ENCODE measurements around the gene CACNA2D4. TPM values are rescaled to one million over a fixed set of nuclear protein-coding genes. Genes with fewer than 3 reads are reported as not detected.

Gene CACNA2D4
- total RNA-seq, 1 donor from 2014 or later, result 1.2 TPM

- DNase-seq, result no peak
- Histone ChIP-seq H3K4me3 (no peak overlapping the region), H3K9me3 (replicated peaks) (no peaks in the 10 kb centered on the region), H3K27ac (replicated peaks) (no peak overlapping the region), H3K27me3 (ENCODE audit: low read depth) (peaks cover 57% of the 10 kb centered on the region), H3K4me1 (no peaks in the 10 kb centered on the region), H3K36me3 (no peaks in the 10 kb centered on the region)
- intact Hi-C loops (cut with micrococcal nuclease), result no loop called here
- TF ChIP-seq, protein P1, sequence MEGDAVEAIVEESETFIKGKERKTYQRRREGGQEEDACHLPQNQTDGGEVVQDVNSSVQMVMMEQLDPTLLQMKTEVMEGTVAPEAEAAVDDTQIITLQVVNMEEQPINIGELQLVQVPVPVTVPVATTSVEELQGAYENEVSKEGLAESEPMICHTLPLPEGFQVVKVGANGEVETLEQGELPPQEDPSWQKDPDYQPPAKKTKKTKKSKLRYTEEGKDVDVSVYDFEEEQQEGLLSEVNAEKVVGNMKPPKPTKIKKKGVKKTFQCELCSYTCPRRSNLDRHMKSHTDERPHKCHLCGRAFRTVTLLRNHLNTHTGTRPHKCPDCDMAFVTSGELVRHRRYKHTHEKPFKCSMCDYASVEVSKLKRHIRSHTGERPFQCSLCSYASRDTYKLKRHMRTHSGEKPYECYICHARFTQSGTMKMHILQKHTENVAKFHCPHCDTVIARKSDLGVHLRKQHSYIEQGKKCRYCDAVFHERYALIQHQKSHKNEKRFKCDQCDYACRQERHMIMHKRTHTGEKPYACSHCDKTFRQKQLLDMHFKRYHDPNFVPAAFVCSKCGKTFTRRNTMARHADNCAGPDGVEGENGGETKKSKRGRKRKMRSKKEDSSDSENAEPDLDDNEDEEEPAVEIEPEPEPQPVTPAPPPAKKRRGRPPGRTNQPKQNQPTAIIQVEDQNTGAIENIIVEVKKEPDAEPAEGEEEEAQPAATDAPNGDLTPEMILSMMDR (IDR thresholded peaks at IDR 0.05; ENCODE audit: borderline replicate concordance), result no peak
Measured at GRCh38 chr12:1836854-1837421, 81.5 kb downstream of the CACNA2D4 start.

DNA sequence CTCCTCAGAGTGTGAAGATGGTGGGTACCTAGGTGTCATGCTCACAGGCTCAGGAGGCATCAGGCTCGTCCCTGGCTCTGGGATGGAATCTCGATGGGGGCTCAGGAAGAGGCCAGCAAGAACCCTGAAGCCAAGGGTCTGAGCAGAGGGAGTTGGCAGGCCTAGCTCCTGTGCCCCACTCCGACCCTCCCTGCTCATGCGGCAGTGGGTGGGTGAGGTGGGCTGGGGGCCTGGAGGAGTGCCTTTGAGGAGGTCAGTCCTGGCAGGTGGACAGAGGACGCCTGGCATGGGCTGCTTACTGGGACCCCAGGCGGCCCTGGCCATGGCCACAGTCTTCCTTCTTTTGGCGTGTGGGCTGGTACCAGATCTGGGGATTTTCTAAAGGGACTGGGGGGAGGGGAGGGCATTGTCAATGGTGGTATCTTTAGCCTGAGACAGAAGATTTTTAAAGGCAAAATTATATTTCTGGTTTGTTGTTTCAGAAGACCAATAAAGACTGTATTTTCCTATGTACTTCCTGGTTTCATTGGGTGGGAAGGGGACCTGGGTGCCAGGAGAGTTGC lies 82.1 kb downstream of the CACNA2D4 start:
- intact Hi-C loops (cut with micrococcal nuclease), result no loop called here
- H3K36me3 ChIP-seq, result no peaks in the 10 kb centered on the region
- no peaks in the 10 kb centered on the region for H3K9me3 ChIP-seq (replicated peaks)
- H3K4me1 ChIP-seq, result no peaks in the 10 kb centered on the region
- H3K27me3 ChIP-seq (ENCODE audit: low read depth), result peaks cover 58% of the 10 kb centered on the region
- H3K4me3 ChIP-seq, result no peak overlapping the region
- no peak for DNase-seq
- TF ChIP-seq, protein P1 (IDR thresholded peaks at IDR 0.05; ENCODE audit: borderline replicate concordance), result no peak
- no peak overlapping the region for H3K27ac ChIP-seq (replicated peaks)

DNA sequence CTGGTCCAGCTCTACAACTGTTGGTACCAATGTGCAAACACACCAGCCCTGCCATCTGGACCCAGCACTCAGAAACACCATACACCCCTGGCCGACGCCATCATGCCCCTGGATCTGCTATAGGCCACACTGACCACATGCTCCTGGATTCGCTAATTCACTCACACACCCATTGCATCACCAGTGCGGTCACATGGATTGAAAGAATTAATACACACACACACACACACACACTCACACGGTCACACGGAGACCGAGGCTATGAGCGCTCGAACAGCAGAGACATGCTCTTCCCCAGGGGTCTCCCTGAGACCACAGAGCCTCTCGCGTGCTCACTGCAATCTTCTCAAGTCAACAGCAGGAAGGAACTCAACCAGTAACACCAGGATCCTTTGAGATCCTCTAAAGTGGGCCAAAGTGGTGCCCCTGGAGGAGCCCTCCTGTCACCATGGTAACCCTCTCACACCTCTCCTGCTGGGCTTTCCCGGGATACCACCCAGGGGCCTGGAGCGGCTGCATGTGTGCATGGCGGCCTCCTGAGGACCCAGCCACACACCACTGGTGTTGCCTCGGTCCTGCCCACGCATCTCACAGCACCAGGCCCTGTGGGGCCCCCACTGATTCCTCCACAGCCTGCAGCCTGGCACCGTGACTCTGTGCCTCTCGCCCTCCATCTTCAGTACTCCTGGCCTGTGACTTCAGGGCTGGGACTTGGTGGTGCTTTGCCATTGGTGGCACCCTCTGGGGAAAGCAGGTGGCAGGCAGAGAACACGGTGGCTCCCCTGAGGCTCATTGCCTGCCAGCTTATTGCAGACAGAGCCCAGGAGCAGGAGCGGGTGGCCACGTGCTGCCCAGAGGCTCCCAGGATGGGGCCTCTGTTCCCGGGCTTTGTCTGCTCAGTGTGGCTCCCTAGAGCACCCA lies 83.0 kb downstream of the CACNA2D4 start:
- Histone ChIP-seq H3K36me3 (no peaks in the 10 kb centered on the region), H3K9me3 (replicated peaks) (no peaks in the 10 kb centered on the region), H3K27me3 (ENCODE audit: low read depth) (peaks cover 66% of the 10 kb centered on the region), H3K27ac (replicated peaks) (no peak overlapping the region), H3K4me3 (no peak overlapping the region), H3K4me1 (peaks cover 5% of the 10 kb centered on the region)
- no peak for DNase-seq
- intact Hi-C loops (cut with micrococcal nuclease), result no loop called here
- TF ChIP-seq, protein P1 (IDR thresholded peaks at IDR 0.05; ENCODE audit: borderline replicate concordance), result no peak

DNA sequence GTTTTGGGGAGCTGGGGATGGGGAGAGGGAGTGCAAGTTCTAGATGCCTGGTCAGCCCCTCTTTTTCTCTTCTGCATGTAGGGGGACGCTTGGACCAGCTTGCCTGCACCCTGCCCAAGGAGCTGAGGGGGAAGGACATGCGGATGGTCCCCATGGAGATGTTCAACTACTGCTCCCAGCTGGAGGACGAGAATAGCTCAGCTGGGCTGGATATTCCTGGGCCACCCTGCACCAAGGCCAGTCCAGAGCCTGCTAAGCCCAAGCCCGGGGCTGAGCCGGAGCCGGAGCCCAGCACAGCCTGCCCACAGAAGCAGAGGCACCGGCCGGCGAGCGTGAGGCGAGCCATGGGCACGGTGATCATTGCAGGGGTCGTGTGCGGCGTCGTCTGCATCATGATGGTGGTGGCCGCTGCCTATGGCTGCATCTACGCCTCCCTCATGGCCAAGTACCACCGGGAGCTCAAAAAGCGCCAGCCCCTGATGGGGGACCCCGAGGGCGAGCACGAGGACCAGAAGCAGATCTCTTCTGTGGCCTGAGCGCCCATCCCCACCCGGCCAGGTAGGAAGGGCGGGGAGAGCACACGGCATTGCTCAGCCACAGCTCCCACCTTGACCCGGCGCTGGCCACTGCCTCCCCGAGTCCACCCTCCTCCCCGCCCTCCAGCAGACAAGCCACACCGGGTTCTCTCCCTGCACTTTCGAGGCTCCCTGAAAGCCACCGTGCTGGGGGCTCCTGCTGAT lies 84.1 kb downstream of the CACNA2D4 start:
- Histone ChIP-seq H3K9me3 (replicated peaks) (no peaks in the 10 kb centered on the region), H3K4me1 (peaks cover 5% of the 10 kb centered on the region), H3K27me3 (ENCODE audit: low read depth) (peaks cover 78% of the 10 kb centered on the region), H3K4me3 (no peak overlapping the region), H3K36me3 (no peaks in the 10 kb centered on the region), H3K27ac (replicated peaks) (no peak overlapping the region)
- TF ChIP-seq, protein P1 (IDR thresholded peaks at IDR 0.05; ENCODE audit: borderline replicate concordance), result no peak
- no peak for DNase-seq
- intact Hi-C loops (cut with micrococcal nuclease), result no loop called here

- H3K27me3 ChIP-seq (ENCODE audit: low read depth), result peaks cover 85% of the 10 kb centered on the region
Measured at GRCh38 chr12:1833596-1834028, 84.8 kb downstream of the CACNA2D4 start.

More at GRCh38 chr12:1833596-1834028, 84.8 kb downstream of the CACNA2D4 start:
- peaks cover 5% of the 10 kb centered on the region for H3K4me1 ChIP-seq
- H3K27ac ChIP-seq (replicated peaks), result no peak overlapping the region
- DNase-seq, result no peak
- H3K36me3 ChIP-seq, result no peaks in the 10 kb centered on the region
- TF ChIP-seq, protein P1 (IDR thresholded peaks at IDR 0.05; ENCODE audit: borderline replicate concordance), result no peak
- intact Hi-C loops (cut with micrococcal nuclease), result no loop called here
- no peak overlapping the region for H3K4me3 ChIP-seq
- no peaks in the 10 kb centered on the region for H3K9me3 ChIP-seq (replicated peaks)
